Fibroblast of villous mesenchyme (primary cell): ENCODE measurements around the gene FBXO9. TPM values are rescaled to one million over a fixed set of nuclear protein-coding genes. Genes with fewer than 3 reads are reported as not detected.

Experiments
- DNase-seq: peaks from one replicate; pipeline ENCODE4 v3.0.0-alpha.2; 2010; ENCODE audit warnings: low read depth
- H3K4me3 ChIP-seq: 2 replicates; pipeline ENCODE4 v1.5.1; 2011; ENCODE audit warnings: low read depth, mild to moderate bottlenecking, low read length
- total RNA-seq: library from RNA; depleted of rRNA; stranded (reverse); fragments of >200 nt; gene quantifications from 2 replicates; pipeline ENCODE4 v1.2.3, GENCODE V29; 2012
- TF ChIP-seq, protein P1 (sequence below): IDR thresholded peaks from 2 replicates; pipeline ENCODE4 v1.5.1; 2012; ENCODE audit warnings: low read depth, mild to moderate bottlenecking, low read length; ENCODE audit not compliant: insufficient read depth

The FBXO9 gene
- total RNA-seq, 1 donor: 55.3 TPM

DNA sequence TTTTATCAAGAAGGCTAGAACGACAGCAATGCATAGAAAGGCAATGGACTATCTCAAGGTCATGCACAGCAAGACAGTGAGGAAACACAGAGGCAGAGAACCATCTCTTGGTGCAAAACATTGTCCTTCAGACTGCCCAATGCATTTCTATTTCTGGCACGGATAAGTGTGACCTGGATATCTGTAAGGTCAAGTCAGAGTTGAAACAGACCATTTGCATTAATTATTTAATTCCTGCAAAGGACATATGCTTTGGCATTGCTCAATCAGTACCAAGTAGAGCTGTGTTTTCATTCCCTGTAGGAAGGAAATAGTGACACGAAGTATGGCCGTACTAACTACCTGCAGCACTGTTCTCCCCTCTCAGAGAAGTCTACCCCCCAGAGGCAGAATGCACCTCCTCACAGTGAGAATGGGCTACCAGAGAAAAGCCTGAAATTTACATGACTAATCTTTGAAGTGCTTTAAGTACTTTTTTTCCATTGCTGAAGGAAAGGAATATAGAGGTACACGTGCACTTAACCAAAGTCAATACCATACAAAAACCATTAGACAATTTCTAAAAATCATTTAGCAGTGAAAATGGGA, 38.0 kb upstream of the FBXO9 start:
- TF ChIP-seq, protein P1, sequence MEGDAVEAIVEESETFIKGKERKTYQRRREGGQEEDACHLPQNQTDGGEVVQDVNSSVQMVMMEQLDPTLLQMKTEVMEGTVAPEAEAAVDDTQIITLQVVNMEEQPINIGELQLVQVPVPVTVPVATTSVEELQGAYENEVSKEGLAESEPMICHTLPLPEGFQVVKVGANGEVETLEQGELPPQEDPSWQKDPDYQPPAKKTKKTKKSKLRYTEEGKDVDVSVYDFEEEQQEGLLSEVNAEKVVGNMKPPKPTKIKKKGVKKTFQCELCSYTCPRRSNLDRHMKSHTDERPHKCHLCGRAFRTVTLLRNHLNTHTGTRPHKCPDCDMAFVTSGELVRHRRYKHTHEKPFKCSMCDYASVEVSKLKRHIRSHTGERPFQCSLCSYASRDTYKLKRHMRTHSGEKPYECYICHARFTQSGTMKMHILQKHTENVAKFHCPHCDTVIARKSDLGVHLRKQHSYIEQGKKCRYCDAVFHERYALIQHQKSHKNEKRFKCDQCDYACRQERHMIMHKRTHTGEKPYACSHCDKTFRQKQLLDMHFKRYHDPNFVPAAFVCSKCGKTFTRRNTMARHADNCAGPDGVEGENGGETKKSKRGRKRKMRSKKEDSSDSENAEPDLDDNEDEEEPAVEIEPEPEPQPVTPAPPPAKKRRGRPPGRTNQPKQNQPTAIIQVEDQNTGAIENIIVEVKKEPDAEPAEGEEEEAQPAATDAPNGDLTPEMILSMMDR: no peak
- no peak overlapping the region for H3K4me3 ChIP-seq
- DNase-seq: peak; percentile 39

DNA sequence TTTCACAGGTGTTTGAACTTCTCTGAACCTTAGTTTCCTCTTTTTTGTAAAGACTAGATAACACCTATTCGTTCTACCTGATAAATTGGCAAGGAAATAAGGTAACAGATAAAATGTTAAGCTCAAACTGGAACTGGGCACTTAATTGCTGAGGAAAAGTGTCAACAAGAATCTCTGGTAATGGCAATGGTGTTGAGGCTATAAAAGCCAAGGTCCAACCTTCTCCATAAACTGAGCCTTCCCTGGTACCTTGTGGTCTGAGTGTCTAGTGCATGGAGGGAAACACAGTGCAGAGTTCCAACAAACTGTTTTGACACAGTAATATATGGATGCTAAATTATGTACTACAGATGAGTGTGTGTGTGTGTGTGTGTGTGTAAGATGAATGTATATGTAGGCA, 36.7 kb upstream of the FBXO9 start:
- TF ChIP-seq, protein P1: no peak
- no peak for DNase-seq
- H3K4me3 ChIP-seq: no peak overlapping the region

DNA sequence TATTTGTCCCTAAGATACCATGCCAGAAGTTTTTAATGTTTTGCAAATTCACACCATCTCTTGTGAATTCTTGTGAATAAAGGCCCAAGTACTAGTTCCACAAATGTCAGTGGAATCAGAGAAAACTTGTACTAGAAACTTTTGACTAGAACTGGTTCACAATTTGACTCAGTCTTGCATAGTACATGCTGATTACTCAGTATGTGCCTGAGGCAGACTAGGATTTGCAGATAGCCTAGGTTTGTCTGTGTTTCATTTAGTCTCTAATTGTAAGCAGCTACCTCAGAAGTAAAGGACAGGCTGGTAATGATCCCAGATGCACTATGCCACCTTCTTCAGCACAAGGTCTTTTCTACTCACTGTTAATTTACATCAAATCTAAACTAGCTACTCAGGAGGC, 35.9 kb upstream of the FBXO9 start:
- TF ChIP-seq, protein P1: no peak
- no peak overlapping the region for H3K4me3 ChIP-seq
- DNase-seq: no peak

DNA sequence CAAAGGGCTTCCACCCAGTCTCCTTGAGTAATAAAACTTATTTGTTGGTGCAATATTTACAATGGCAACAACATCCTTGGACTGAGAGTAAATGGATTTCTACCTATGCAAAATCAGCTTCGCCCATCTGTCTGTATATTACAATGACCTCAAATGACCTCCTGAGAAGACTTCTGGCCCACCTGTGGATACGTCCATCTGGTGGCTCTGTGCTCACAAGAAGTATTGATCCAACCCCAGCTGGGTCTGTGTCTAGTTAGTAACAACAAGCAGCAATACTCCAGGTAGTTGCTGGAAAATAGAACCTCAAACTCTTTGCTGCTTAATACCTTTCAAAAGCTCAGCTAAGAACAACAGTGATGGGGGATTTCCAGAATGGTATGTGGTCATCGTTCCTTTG, 35.4 kb upstream of the FBXO9 start:
- no peak for DNase-seq
- TF ChIP-seq, protein P1: no peak
- H3K4me3 ChIP-seq: no peak overlapping the region

DNA sequence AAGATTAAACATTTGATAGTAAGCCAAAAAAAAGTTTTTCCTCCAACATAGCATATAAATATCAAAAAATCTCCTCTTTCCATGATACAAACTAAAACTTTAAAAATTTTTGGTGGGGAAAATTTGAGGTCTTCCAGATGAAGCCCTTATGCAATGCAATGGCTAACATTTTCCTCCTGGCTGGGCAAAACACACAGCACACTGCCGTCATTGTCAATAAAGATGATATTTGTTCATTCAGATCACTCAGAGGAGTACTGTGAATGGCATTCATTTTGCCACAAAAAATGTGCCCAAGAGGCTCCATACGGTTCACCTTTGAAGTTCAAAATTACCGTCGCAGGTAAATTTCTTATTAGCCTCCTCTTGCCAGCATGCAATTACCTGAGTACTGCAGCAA, 33.9 kb upstream of the FBXO9 start:
- no peak for DNase-seq
- TF ChIP-seq, protein P1: no peak
- no peak overlapping the region for H3K4me3 ChIP-seq

DNA sequence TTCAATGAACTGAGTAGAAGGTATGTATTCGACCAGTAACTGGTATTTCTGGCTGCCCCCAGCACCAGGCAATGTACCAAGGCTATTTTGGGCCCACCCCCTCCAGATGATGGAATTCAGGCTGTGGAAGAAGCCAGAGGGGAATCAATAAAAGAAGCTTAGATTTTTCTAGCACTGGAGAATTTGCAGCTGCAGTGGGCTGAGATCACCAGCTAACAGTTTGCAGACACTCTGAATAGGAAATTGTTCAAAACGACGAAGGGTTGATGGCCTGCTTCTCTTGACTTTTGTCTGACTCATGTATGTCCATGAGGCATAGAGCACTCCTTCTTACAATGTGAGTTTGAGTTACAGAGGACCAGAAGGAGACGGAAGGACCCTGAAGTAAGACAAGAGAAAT, 32.4 kb upstream of the FBXO9 start:
- no peak for DNase-seq
- no peak overlapping the region for H3K4me3 ChIP-seq
- TF ChIP-seq, protein P1: no peak

DNA sequence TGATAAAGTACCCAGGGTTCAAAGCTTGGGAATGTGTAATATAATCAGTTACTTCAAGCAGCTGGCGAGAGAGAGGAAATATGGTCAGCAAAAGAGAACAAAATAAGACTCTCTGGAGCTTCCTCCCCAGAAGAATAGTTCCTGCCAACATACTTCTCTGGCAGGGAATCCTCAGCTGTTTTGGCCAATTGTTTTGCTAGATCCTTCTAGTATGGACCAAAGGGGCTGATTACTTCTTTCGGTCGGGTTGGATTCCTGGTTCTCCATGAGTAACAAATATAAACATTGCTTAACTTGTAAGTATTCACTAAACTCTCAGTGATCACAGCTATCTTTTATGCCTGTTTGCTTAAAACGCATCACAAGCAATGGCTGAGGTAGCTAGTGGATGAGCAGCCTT, 31.4 kb upstream of the FBXO9 start:
- H3K4me3 ChIP-seq: no peak overlapping the region
- TF ChIP-seq, protein P1: no peak
- peak; percentile 64 for DNase-seq
